NB4 (cell line): Measurements from ENCODE around the gene DUSP16.

Experiments used
- CTCF ChIP-seq: IDR thresholded peaks from one replicate; pipeline ENCODE4 v1.5.1; 2012; ENCODE audit warnings: low read depth, low read length
- MAX ChIP-seq: IDR thresholded peaks from 2 replicates; pipeline ENCODE4 v1.6.1; 2011; ENCODE audit warnings: low read depth, low read length
- POLR2A ChIP-seq: IDR thresholded peaks from 2 replicates; pipeline ENCODE4 v1.6.1; 2011; ENCODE audit warnings: mild to moderate bottlenecking; ENCODE audit not compliant: insufficient read length; ENCODE audit errors: extremely low read depth

GRCh38 chr12:12612358-12612757 is 49.7 kb upstream of the DUSP16 start:
- no peak for TF ChIP-seq CTCF
- TF ChIP-seq POLR2A: peak; percentile 21
- TF ChIP-seq MAX: peak; percentile 24; the same call in 1 of the 2 replicates
